ENCODE data around the gene BRSK2. TPM values are rescaled to one million over a fixed set of nuclear protein-coding genes. Genes with fewer than 3 reads are reported as not detected.

Gene BRSK2
- total and polyA plus RNA-seq, 7 donors, result 0.19 to 0.78 (median 0.32) TPM

- no peak overlapping the region for H3K4me3 ChIP-seq
- H3K27me3 ChIP-seq (ENCODE audit: insufficient read depth in 3 of 3, low read length in 2 of 3), result peaks cover 0 to 44% (median 4%) of the 10 kb centered on the region in 3 donors
- ATAC-seq (no peak), DNase-seq (no peak)
- H3K36me3 ChIP-seq (ENCODE audit: insufficient read depth in 1 of 2, low read depth in 1 of 2), result no peaks in the 10 kb centered on the region
- intact Hi-C loops (cut with DNase I), result no loop called here
- H3K9me3 ChIP-seq, result no peaks in the 10 kb centered on the region
- 66 to 85% (median 75%) methylated on average over 9 of the region's 9 CpGs for WGBS, 3 donors
- H3K27ac ChIP-seq, result no peak overlapping the region
- no peaks in the 10 kb centered on the region for H3K4me1 ChIP-seq
- no peak for TF ChIP-seq CTCF (IDR thresholded peaks at IDR 0.05)
These were observed 21.5 kb upstream of the BRSK2 start for GRCh38 chr11:1368216-1368615.

GRCh38 chr11:1368966-1369365 is 20.8 kb upstream of the BRSK2 start:
- no peak for DNase-seq
- Histone ChIP-seq H3K27me3 (ENCODE audit: insufficient read depth in 3 of 3, low read length in 2 of 3) (peaks cover 0 to 46% (median 4%) of the 10 kb centered on the region in 3 donors), H3K9me3 (no peaks in the 10 kb centered on the region), H3K4me3 (no peak overlapping the region), H3K27ac (no peak overlapping the region), H3K36me3 (ENCODE audit: insufficient read depth in 1 of 2, low read depth in 1 of 2) (no peaks in the 10 kb centered on the region), H3K4me1 (no peaks in the 10 kb centered on the region)
- no peak for TF ChIP-seq CTCF (IDR thresholded peaks at IDR 0.05)
- intact Hi-C loops (cut with DNase I), result no loop called here
- no peak for ATAC-seq
- WGBS, 3 donors, result 75 to 76% (median 76%) methylated on average over 16 of the region's 16 CpGs

- TF ChIP-seq CTCF (IDR thresholded peaks at IDR 0.05), result no peak
- no peaks in the 10 kb centered on the region for H3K36me3 ChIP-seq (ENCODE audit: insufficient read depth in 1 of 2, low read depth in 1 of 2)
- H3K27me3 ChIP-seq (ENCODE audit: insufficient read depth in 3 of 3, low read length in 2 of 3), result peaks cover 0 to 46% (median 4%) of the 10 kb centered on the region in 3 donors
- H3K4me3 ChIP-seq, result no peak overlapping the region
- no peak for DNase-seq
- H3K9me3 ChIP-seq, result no peaks in the 10 kb centered on the region
- no peak overlapping the region for H3K27ac ChIP-seq
- ATAC-seq, result no peak
- H3K4me1 ChIP-seq, result no peaks in the 10 kb centered on the region
- WGBS, 3 donors, result 68 to 73% (median 69%) methylated on average over 15 to 18 of the region's 18 CpGs
- intact Hi-C loops (cut with DNase I), result no loop called here
These were observed 20.2 kb upstream of the BRSK2 start for GRCh38 chr11:1369371-1370005.

- Histone ChIP-seq H3K9me3 (no peaks in the 10 kb centered on the region), H3K36me3 (ENCODE audit: insufficient read depth in 1 of 2, low read depth in 1 of 2) (no peaks in the 10 kb centered on the region), H3K4me3 (no peak overlapping the region), H3K27me3 (ENCODE audit: insufficient read depth in 3 of 3, low read length in 2 of 3) (peaks cover 0 to 51% (median 6%) of the 10 kb centered on the region in 3 donors), H3K27ac (no peak overlapping the region), H3K4me1 (no peaks in the 10 kb centered on the region)
- no peak for TF ChIP-seq CTCF (IDR thresholded peaks at IDR 0.05)
- DNase-seq, result no peak
- intact Hi-C loops (cut with DNase I), result no loop called here
- no peak for ATAC-seq
- WGBS, 3 donors, result 78 to 79% (median 79%) methylated on average over 34 to 38 of the region's 38 CpGs
These were observed 19.3 kb upstream of the BRSK2 start for GRCh38 chr11:1370186-1371025.
